GM19238 (cell line): ENCODE results near the gene PKMYT1.

ENCODE experiments used
- DNase-seq: peaks from one replicate; pipeline ENCODE4 v3.0.0; 2011; ENCODE audit warnings: low spot score; ENCODE audit not compliant: insufficient read length

The PKMYT1 gene

GRCh38 chr16:3019594-3020246, 39.5 kb upstream of the PKMYT1 start:
- DNase-seq = no peak

- DNase-seq = no peak
Observed at GRCh38 chr16:3017794-3018506, 37.7 kb upstream of the PKMYT1 start, which contains the start of gene CLDN6. CLDN6 (minus strand) TSS chr16:3018183; CDS start chr16:3016021, 2,162 bp downstream.

- no peak for DNase-seq
Observed at GRCh38 chr16:3017344-3017743, 37.1 kb upstream of the PKMYT1 start.

- no peak for DNase-seq
Observed at GRCh38 chr16:3015865-3016521, 35.7 kb upstream of the PKMYT1 start.

GRCh38 chr16:3014971-3015370, 34.7 kb upstream of the PKMYT1 start:
- no peak for DNase-seq

GRCh38 chr16:3013998-3014690, 33.9 kb upstream of the PKMYT1 start:
- DNase-seq = no peak

GRCh38 chr16:3013491-3013951, 33.3 kb upstream of the PKMYT1 start:
- DNase-seq = no peak

- DNase-seq = no peak
Observed at GRCh38 chr16:3012828-3013420, 32.7 kb upstream of the PKMYT1 start, which contains the start of gene CLDN9. CLDN9 (plus strand) TSS chr16:3012923; CDS start chr16:3013363, 440 bp downstream.

- DNase-seq = no peak
Observed at GRCh38 chr16:3012246-3012645, 32.0 kb upstream of the PKMYT1 start.

GRCh38 chr16:3010510-3010909, 30.3 kb upstream of the PKMYT1 start:
- DNase-seq = no peak

GRCh38 chr16:3009568-3010390, 29.5 kb upstream of the PKMYT1 start:
- no peak for DNase-seq

- DNase-seq = no peak
Observed at GRCh38 chr16:3008690-3009037, 28.4 kb upstream of the PKMYT1 start.

- DNase-seq = no peak
Observed at GRCh38 chr16:3007957-3008689, 27.9 kb upstream of the PKMYT1 start.

GRCh38 chr16:3007059-3007956, 27.1 kb upstream of the PKMYT1 start:
- DNase-seq = peak; percentile 48

- no peak for DNase-seq
Observed at GRCh38 chr16:3004781-3005284, 24.6 kb upstream of the PKMYT1 start.

- no peak for DNase-seq
Observed at GRCh38 chr16:3004319-3004718, 24.1 kb upstream of the PKMYT1 start.

GRCh38 chr16:3003582-3004270, 23.5 kb upstream of the PKMYT1 start:
- peak; percentile 100 for DNase-seq

GRCh38 chr16:3001316-3001715, 21.1 kb upstream of the PKMYT1 start:
- DNase-seq = no peak
